ENCODE measurements around the gene KIRREL1. TPM values are rescaled to one million over a fixed set of nuclear protein-coding genes. Genes with fewer than 3 reads are reported as not detected.
A peak's percentile ranks its signal among the peaks of the same experiment; 100 is the strongest.

The KIRREL1 gene
- total RNA-seq (2022) (41.5 and 45.4 TPM in 2 replicates), Bru-seq, nascent RNA (percentile 78 among the genes with signal in this experiment), BruChase-seq, experiment 1, labeled RNA remaining after a 2-hour chase (percentile 82 among the genes with signal in this experiment), BruChase-seq, experiment 2, labeled RNA remaining after a 6-hour chase (percentile 86 among the genes with signal in this experiment)
- long read RNA-seq, partial matches to known transcripts, result 3 of 19 reads
- long read RNA-seq, other reads (novel, unspliced or antisense), result 15 of 19 reads

- no TSS peak for BruUV-seq (replicated peaks)
- Histone ChIP-seq H3K4me1 (peaks cover 24% of the 10 kb centered on the region), H3K36me3 (ENCODE audit: control insufficient read depth, insufficient read depth, low read length) (no peaks in the 10 kb centered on the region), H3K4me3 (ENCODE audit: low read depth, low read length) (peak within 1 kb of the TSS; percentile 80), H3K9me3 (no peaks in the 10 kb centered on the region), H3K27me3 (replicated peaks; ENCODE audit: control insufficient read depth, insufficient read depth, low read length) (no peaks in the 10 kb centered on the region)
- TF ChIP-seq, protein P1, sequence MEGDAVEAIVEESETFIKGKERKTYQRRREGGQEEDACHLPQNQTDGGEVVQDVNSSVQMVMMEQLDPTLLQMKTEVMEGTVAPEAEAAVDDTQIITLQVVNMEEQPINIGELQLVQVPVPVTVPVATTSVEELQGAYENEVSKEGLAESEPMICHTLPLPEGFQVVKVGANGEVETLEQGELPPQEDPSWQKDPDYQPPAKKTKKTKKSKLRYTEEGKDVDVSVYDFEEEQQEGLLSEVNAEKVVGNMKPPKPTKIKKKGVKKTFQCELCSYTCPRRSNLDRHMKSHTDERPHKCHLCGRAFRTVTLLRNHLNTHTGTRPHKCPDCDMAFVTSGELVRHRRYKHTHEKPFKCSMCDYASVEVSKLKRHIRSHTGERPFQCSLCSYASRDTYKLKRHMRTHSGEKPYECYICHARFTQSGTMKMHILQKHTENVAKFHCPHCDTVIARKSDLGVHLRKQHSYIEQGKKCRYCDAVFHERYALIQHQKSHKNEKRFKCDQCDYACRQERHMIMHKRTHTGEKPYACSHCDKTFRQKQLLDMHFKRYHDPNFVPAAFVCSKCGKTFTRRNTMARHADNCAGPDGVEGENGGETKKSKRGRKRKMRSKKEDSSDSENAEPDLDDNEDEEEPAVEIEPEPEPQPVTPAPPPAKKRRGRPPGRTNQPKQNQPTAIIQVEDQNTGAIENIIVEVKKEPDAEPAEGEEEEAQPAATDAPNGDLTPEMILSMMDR (IDR thresholded peaks at IDR 0.05; ENCODE audit: insufficient read depth in 1 of 2, low read depth in 1 of 2, low read length in 1 of 2, severe bottlenecking in 1 of 2, unreplicated experiment in 1 of 2), result no peak
- no peaks in the 10 kb centered on the region for H3K27me3 Mint-ChIP-seq (ENCODE audit: insufficient read depth, unreplicated experiment)
- peak within 1 kb of the TSS; percentile 99 for H3K4me3 Mint-ChIP-seq (ENCODE audit: unreplicated experiment)
- peak; percentile 62 to 71 for DNase-seq
- ChIA-PET CTCF (interaction anchor here (0.5 to 4.0 kb wide), 14 partner anchors 9 to 132 kb away, joined by 3 to 63 read pairs (median 8); no protein-coding TSS in a partner anchor), POLR2A (interaction anchor here (1.2 kb wide), 1 partner anchor 26 kb away, joined by 3 read pairs; no protein-coding TSS in a partner anchor)
- intact Hi-C loops (cut with micrococcal nuclease; ENCODE audit: unreplicated experiment), result no loop called here
- peaks cover 6% of the 10 kb centered on the region for H3K36me3 Mint-ChIP-seq (ENCODE audit: insufficient read depth, unreplicated experiment)
- peak within 1 kb of the TSS; percentile 96 for H3K27ac Mint-ChIP-seq (ENCODE audit: unreplicated experiment)
- no peaks in the 10 kb centered on the region for H3K9me3 Mint-ChIP-seq (ENCODE audit: unreplicated experiment)
- H3K4me1 Mint-ChIP-seq (ENCODE audit: low read depth, unreplicated experiment), result peaks cover 28% of the 10 kb centered on the region
Measured at GRCh38 chr1:157993147-157993917, at the start of gene KIRREL1. Gene KIRREL1 (plus strand): TSS chr1:157993645. CDS start chr1:157993677, 32 bp downstream.

GRCh38 chr1:157944663-157945280 lies 48.7 kb upstream of the KIRREL1 start:
- H3K4me3 Mint-ChIP-seq (ENCODE audit: unreplicated experiment), result no peak overlapping the region
- peaks cover 3% of the 10 kb centered on the region for H3K27me3 Mint-ChIP-seq (ENCODE audit: insufficient read depth, unreplicated experiment)
- Histone ChIP-seq H3K27me3 (replicated peaks; ENCODE audit: control insufficient read depth, insufficient read depth, low read length) (no peaks in the 10 kb centered on the region), H3K4me1 (peaks cover 17% of the 10 kb centered on the region; the same call in 1 of the 2 replicates), H3K36me3 (ENCODE audit: control insufficient read depth, insufficient read depth, low read length) (no peaks in the 10 kb centered on the region), H3K9me3 (no peaks in the 10 kb centered on the region), H3K4me3 (ENCODE audit: low read depth, low read length) (no peak overlapping the region)
- no peaks in the 10 kb centered on the region for H3K9me3 Mint-ChIP-seq (ENCODE audit: unreplicated experiment)
- ChIA-PET CTCF (interaction anchor here (1.2 kb wide), 1 partner anchor 180 kb away, joined by 3 read pairs; no protein-coding TSS in a partner anchor), POLR2A (no interaction called here)
- TF ChIP-seq, protein P1 (IDR thresholded peaks at IDR 0.05; ENCODE audit: insufficient read depth in 1 of 2, low read depth in 1 of 2, low read length in 1 of 2, severe bottlenecking in 1 of 2, unreplicated experiment in 1 of 2), result no peak
- peak in 1 of 2 experiments; percentile 12 for DNase-seq
- BruUV-seq (replicated peaks), result no TSS peak
- H3K27ac Mint-ChIP-seq (ENCODE audit: unreplicated experiment), result no peak overlapping the region
- peaks cover 6% of the 10 kb centered on the region for H3K4me1 Mint-ChIP-seq (ENCODE audit: low read depth, unreplicated experiment)
- intact Hi-C loops (cut with micrococcal nuclease; ENCODE audit: unreplicated experiment), result loop anchor here (5.0 to 10.0 kb wide), 2 partner anchors 252 to 580 kb away; no protein-coding TSS in a partner anchor
- no peaks in the 10 kb centered on the region for H3K36me3 Mint-ChIP-seq (ENCODE audit: insufficient read depth, unreplicated experiment)
